HepG2 (cell line): ENCODE measurements around the gene GNAI2. TPM values are rescaled to one million over a fixed set of nuclear protein-coding genes. Genes with fewer than 3 reads are reported as not detected.

ENCODE experiments used
- FIP1L1 ChIP-seq: fragments of 200-400 bp; formaldehyde crosslinking; IDR thresholded peaks from 2 replicates; pipeline ENCODE4 v1.6.1; 2018; ENCODE audit warnings: low read depth, mild to moderate bottlenecking, low read length, moderate library complexity, borderline replicate concordance; ENCODE audit not compliant: insufficient read depth
- NR2F6 ChIP-seq, 2 experiments: IDR thresholded peaks; 2 replicates each; pipeline ENCODE4 v1.6.1; 2016; ENCODE audit warnings: antibody characterized with exemption in 1 of 2, mild to moderate bottlenecking in 1 of 2
- RAD51 ChIP-seq: fragments of 450-650 bp; IDR thresholded peaks from 2 replicates; pipeline ENCODE4 v1.6.1; 2016; ENCODE audit warnings: borderline replicate concordance
- RELA ChIP-seq: sonication (generic); formaldehyde crosslinking; IDR thresholded peaks from 2 replicates; pipeline ENCODE4 v1.4.0; 2020; ENCODE audit warnings: missing genetic modification reagents
- TCF12 ChIP-seq, 2 experiments: fragments of 450-650 bp in 1 of 2; sonication (generic) in 1 of 2; formaldehyde crosslinking in 1 of 2; IDR thresholded peaks; 2 replicates each; pipeline versions ENCODE4 v1.6.1 to v1.8.0; 2017 to 2022; ENCODE audit warnings: antibody characterized with exemption in 1 of 2, mild to moderate bottlenecking in 1 of 2, missing genetic modification reagents in 1 of 2, moderate library complexity in 1 of 2
- ZC3H13 ChIP-seq: sonication (generic); formaldehyde crosslinking; IDR thresholded peaks from 2 replicates; pipeline ENCODE4 v1.8.1; 2023; ENCODE audit warnings: mild to moderate bottlenecking, missing genetic modification reagents, moderate library complexity
- ZFP41 ChIP-seq: sonication (generic); formaldehyde crosslinking; IDR thresholded peaks from 2 replicates; pipeline ENCODE4 v1.4.0; 2020; ENCODE audit warnings: mild to moderate bottlenecking, missing genetic modification reagents, borderline replicate concordance
- ZIK1 ChIP-seq: sonication (generic); formaldehyde crosslinking; IDR thresholded peaks from 2 replicates; pipeline ENCODE4 v1.5.0; 2020; ENCODE audit warnings: mild to moderate bottlenecking, low read depth, missing genetic modification reagents, borderline replicate concordance
- ZNF17 ChIP-seq: sonication (generic); formaldehyde crosslinking; IDR thresholded peaks from 2 replicates; pipeline ENCODE4 v1.5.0; 2020; ENCODE audit warnings: mild to moderate bottlenecking, missing genetic modification reagents
- ZNF788 ChIP-seq: sonication (generic); formaldehyde crosslinking; IDR thresholded peaks from 2 replicates; pipeline ENCODE4 v1.5.0; 2020; ENCODE audit warnings: mild to moderate bottlenecking, missing genetic modification reagents, borderline replicate concordance
- polyA plus RNA-seq, 8 experiments: library from polyadenylated mRNA; depleted of rRNA in 3 of 8; stranded (reverse) in 7 of 8; unstranded in 1 of 8; fragments of >200 nt; fragmentation: Illumina TruSeq in 4 of 8; extraction: Trizol in 4 of 8; gene quantifications; 2 replicates each; pipeline versions ENCODE4 v1.2.1 to v1.2.3, GENCODE V29; 2011 to 2016; ENCODE audit warnings: low read depth in 4 of 8, missing spikeins in 1 of 8, mixed read lengths in 1 of 8; ENCODE audit not compliant: insufficient read depth in 1 of 8
- total RNA-seq, 5 experiments: library from RNA; depleted of rRNA; stranded (reverse); fragments of >200 nt; fragmentation: Illumina TruSeq; extraction: Trizol; gene quantifications; 2 replicates each; pipeline ENCODE4 v1.2.3, GENCODE V29; 2016; ENCODE audit warnings: low read depth in 1 of 5
- TF ChIP-seq, protein P1 (sequence below): sonication (generic); formaldehyde crosslinking; IDR thresholded peaks from 2 replicates; pipeline ENCODE4 v1.4.0; 2020; ENCODE audit warnings: missing genetic modification reagents
- TF ChIP-seq, protein P2 (sequence below): sonication (generic); formaldehyde crosslinking; IDR thresholded peaks from 2 replicates; pipeline ENCODE4 v1.4.0; 2020; ENCODE audit warnings: missing genetic modification reagents
- TF ChIP-seq, protein P3 (sequence below): sonication (generic); formaldehyde crosslinking; IDR thresholded peaks from 2 replicates; pipeline ENCODE4 v1.4.0; 2020; ENCODE audit warnings: missing genetic modification reagents
- TF ChIP-seq, protein P4 (sequence below): sonication (generic); formaldehyde crosslinking; IDR thresholded peaks from 2 replicates; pipeline ENCODE4 v1.4.0; 2020; ENCODE audit warnings: missing genetic modification reagents, mild to moderate bottlenecking, borderline replicate concordance
- TF ChIP-seq, protein P5 (sequence below): fragments of 450-650 bp; IDR thresholded peaks from 2 replicates; pipeline ENCODE4 v1.6.1; 2017; ENCODE audit warnings: mild to moderate bottlenecking

GNAI2 gene
- total and polyA plus RNA-seq, 2 of the 13 experiments (the other 11 are each of a cell fraction or from before 2014, with no cell fraction given), result 51.1 to 66.2 TPM

DNA sequence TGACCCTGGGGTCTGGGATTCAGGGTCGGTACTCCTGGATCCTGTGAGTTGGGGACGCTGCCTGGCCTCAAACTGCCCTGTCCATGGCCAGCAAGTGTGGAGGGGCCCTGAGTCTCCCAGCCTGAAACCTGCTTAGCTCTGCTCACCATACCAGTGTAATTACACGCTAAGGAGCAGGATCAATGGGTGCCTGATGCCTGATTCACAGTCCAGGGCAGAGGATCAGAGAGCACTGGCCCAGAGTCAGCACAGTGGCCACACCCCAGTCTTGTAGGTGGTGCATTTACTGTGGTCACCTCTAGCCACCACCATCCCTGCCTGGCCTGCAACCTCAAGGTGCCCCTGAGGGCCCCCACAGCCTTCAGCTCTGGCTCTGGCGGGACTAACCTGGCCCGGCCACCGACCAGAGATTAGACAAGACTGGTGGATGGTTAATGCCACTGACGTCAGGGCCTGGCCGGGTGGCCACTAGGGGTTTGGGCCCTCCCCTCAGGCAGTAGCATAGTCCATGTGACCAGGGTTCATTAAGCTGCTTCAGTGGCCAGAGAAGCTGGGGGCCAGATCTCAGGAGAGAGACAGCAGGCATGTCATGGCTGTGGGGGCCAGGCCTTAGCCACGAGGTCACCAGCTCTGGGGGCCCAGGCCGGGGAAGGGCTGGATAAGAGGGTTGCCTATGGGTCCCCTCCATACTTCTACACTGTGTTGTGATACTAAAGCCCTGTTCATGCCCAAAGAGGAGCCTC, 34.3 kb upstream of the GNAI2 start (continued):
- TF ChIP-seq, protein P1, sequence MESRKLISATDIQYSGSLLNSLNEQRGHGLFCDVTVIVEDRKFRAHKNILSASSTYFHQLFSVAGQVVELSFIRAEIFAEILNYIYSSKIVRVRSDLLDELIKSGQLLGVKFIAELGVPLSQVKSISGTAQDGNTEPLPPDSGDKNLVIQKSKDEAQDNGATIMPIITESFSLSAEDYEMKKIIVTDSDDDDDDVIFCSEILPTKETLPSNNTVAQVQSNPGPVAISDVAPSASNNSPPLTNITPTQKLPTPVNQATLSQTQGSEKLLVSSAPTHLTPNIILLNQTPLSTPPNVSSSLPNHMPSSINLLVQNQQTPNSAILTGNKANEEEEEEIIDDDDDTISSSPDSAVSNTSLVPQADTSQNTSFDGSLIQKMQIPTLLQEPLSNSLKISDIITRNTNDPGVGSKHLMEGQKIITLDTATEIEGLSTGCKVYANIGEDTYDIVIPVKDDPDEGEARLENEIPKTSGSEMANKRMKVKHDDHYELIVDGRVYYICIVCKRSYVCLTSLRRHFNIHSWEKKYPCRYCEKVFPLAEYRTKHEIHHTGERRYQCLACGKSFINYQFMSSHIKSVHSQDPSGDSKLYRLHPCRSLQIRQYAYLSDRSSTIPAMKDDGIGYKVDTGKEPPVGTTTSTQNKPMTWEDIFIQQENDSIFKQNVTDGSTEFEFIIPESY (CRISPR knock-in tag), result no peak
- TF ChIP-seq ZNF788 (CRISPR knock-in tag), result peak; percentile 76; the same call in 1 of the 2 replicates
- TF ChIP-seq TCF12 (IDR thresholded peaks at IDR 0.05), result no peak
- TF ChIP-seq TCF12 (CRISPR knock-in tag; IDR thresholded peaks at IDR 0.05), result no peak
- TF ChIP-seq ZC3H13, result no peak
- no peak for TF ChIP-seq FIP1L1
- TF ChIP-seq NR2F6 (IDR thresholded peaks at IDR 0.05), result no peak
- TF ChIP-seq NR2F6 (CRISPR knock-in tag; IDR thresholded peaks at IDR 0.05), result no peak
- no peak for TF ChIP-seq ZFP41 (CRISPR knock-in tag)
- TF ChIP-seq, protein P2, sequence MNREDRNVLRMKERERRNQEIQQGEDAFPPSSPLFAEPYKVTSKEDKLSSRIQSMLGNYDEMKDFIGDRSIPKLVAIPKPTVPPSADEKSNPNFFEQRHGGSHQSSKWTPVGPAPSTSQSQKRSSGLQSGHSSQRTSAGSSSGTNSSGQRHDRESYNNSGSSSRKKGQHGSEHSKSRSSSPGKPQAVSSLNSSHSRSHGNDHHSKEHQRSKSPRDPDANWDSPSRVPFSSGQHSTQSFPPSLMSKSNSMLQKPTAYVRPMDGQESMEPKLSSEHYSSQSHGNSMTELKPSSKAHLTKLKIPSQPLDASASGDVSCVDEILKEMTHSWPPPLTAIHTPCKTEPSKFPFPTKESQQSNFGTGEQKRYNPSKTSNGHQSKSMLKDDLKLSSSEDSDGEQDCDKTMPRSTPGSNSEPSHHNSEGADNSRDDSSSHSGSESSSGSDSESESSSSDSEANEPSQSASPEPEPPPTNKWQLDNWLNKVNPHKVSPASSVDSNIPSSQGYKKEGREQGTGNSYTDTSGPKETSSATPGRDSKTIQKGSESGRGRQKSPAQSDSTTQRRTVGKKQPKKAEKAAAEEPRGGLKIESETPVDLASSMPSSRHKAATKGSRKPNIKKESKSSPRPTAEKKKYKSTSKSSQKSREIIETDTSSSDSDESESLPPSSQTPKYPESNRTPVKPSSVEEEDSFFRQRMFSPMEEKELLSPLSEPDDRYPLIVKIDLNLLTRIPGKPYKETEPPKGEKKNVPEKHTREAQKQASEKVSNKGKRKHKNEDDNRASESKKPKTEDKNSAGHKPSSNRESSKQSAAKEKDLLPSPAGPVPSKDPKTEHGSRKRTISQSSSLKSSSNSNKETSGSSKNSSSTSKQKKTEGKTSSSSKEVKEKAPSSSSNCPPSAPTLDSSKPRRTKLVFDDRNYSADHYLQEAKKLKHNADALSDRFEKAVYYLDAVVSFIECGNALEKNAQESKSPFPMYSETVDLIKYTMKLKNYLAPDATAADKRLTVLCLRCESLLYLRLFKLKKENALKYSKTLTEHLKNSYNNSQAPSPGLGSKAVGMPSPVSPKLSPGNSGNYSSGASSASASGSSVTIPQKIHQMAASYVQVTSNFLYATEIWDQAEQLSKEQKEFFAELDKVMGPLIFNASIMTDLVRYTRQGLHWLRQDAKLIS (CRISPR knock-in tag), result no peak
- TF ChIP-seq, protein P3, sequence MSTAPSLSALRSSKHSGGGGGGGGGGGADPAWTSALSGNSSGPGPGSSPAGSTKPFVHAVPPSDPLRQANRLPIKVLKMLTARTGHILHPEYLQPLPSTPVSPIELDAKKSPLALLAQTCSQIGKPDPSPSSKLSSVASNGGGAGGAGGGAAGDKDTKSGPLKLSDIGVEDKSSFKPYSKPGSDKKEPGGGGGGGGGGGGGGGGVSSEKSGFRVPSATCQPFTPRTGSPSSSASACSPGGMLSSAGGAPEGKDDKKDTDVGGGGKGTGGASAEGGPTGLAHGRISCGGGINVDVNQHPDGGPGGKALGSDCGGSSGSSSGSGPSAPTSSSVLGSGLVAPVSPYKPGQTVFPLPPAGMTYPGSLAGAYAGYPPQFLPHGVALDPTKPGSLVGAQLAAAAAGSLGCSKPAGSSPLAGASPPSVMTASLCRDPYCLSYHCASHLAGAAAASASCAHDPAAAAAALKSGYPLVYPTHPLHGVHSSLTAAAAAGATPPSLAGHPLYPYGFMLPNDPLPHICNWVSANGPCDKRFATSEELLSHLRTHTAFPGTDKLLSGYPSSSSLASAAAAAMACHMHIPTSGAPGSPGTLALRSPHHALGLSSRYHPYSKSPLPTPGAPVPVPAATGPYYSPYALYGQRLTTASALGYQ (CRISPR knock-in tag), result peak; percentile 56; the same call in 1 of the 2 replicates
- TF ChIP-seq RAD51, result no peak
- TF ChIP-seq ZNF17 (CRISPR knock-in tag), result no peak
- TF ChIP-seq, protein P4, sequence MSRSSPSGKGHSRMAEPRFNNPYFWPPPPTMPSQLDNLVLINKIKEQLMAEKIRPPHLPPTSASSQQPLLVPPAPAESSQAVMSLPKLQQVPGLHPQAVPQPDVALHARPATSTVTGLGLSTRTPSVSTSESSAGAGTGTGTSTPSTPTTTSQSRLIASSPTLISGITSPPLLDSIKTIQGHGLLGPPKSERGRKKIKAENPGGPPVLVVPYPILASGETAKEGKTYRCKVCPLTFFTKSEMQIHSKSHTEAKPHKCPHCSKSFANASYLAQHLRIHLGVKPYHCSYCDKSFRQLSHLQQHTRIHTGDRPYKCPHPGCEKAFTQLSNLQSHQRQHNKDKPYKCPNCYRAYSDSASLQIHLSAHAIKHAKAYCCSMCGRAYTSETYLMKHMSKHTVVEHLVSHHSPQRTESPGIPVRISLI (CRISPR knock-in tag), result no peak
- no peak for TF ChIP-seq ZIK1 (CRISPR knock-in tag)
- no peak for TF ChIP-seq RELA (CRISPR knock-in tag)
- TF ChIP-seq, protein P5, sequence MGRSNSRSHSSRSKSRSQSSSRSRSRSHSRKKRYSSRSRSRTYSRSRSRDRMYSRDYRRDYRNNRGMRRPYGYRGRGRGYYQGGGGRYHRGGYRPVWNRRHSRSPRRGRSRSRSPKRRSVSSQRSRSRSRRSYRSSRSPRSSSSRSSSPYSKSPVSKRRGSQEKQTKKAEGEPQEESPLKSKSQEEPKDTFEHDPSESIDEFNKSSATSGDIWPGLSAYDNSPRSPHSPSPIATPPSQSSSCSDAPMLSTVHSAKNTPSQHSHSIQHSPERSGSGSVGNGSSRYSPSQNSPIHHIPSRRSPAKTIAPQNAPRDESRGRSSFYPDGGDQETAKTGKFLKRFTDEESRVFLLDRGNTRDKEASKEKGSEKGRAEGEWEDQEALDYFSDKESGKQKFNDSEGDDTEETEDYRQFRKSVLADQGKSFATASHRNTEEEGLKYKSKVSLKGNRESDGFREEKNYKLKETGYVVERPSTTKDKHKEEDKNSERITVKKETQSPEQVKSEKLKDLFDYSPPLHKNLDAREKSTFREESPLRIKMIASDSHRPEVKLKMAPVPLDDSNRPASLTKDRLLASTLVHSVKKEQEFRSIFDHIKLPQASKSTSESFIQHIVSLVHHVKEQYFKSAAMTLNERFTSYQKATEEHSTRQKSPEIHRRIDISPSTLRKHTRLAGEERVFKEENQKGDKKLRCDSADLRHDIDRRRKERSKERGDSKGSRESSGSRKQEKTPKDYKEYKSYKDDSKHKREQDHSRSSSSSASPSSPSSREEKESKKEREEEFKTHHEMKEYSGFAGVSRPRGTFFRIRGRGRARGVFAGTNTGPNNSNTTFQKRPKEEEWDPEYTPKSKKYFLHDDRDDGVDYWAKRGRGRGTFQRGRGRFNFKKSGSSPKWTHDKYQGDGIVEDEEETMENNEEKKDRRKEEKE, result no peak
